ENCODE data around the gene PAPPA.

PAPPA gene

GRCh38 chr9:116451500-116452115 lies 298.0 kb downstream of the PAPPA start:
- DNase-seq (ENCODE audit: low read depth in 2 of 3, low spot score in 2 of 3) = no peak

All from activated CD8-positive, alpha-beta memory T cell treated with anti-CD3 and anti-CD28 coated beads for 48 hours (primary cell).